ENCODE results near the gene SCN8A.

SCN8A gene

GRCh38 chr12:51773145-51773869, 182.3 kb downstream of the SCN8A start:
- no peak for TF ChIP-seq CTCF (IDR thresholded peaks at IDR 0.05; ENCODE audit: borderline replicate concordance, insufficient read depth, low read depth, low read length)
- no peak overlapping the region for H3K4me3 ChIP-seq (ENCODE audit: low read depth, low read length)

DNA sequence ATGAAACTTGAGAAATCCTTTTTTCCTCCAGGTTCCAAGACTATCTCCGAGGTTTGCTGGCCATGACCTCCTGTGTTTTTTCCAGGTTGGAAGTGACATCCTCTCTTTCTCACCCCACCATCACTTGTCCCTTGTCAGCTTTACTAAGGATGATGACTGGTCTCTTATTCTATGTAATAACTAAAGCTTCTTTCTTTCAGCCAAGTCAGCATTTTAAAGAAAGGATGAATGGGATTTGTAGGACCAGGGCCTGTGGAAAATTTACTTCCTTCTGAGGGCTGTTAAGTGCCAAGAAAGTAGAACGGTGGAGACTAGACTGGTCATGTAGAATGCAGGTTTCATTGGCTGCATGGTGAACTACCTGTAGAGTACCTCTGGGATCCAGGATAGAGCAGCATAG, 183.9 kb downstream of the SCN8A start:
- no peak for TF ChIP-seq CTCF (IDR thresholded peaks at IDR 0.05; ENCODE audit: borderline replicate concordance, insufficient read depth, low read depth, low read length)

GRCh38 chr12:51777457-51777856, 186.4 kb downstream of the SCN8A start:
- H3K4me3 ChIP-seq (ENCODE audit: low read depth, low read length): no peak overlapping the region
- TF ChIP-seq CTCF (IDR thresholded peaks at IDR 0.05; ENCODE audit: borderline replicate concordance, insufficient read depth, low read depth, low read length): no peak

More for the DNA sequence above, 183.9 kb downstream of the SCN8A start:
- no peak overlapping the region for H3K4me3 ChIP-seq (ENCODE audit: low read depth, low read length)

GRCh38 chr12:51777973-51778372, 186.9 kb downstream of the SCN8A start:
- TF ChIP-seq CTCF (IDR thresholded peaks at IDR 0.05; ENCODE audit: borderline replicate concordance, insufficient read depth, low read depth, low read length): no peak
- H3K4me3 ChIP-seq (ENCODE audit: low read depth, low read length): no peak overlapping the region

- no peak overlapping the region for H3K4me3 ChIP-seq (ENCODE audit: low read depth, low read length)
- TF ChIP-seq CTCF (IDR thresholded peaks at IDR 0.05; ENCODE audit: borderline replicate concordance, insufficient read depth, low read depth, low read length): no peak
These were observed 188.8 kb downstream of the SCN8A start for GRCh38 chr12:51779876-51780275.

GRCh38 chr12:51784688-51785087, 193.7 kb downstream of the SCN8A start:
- no peak for TF ChIP-seq CTCF (IDR thresholded peaks at IDR 0.05; ENCODE audit: borderline replicate concordance, insufficient read depth, low read depth, low read length)
- no peak overlapping the region for H3K4me3 ChIP-seq (ENCODE audit: low read depth, low read length)

DNA sequence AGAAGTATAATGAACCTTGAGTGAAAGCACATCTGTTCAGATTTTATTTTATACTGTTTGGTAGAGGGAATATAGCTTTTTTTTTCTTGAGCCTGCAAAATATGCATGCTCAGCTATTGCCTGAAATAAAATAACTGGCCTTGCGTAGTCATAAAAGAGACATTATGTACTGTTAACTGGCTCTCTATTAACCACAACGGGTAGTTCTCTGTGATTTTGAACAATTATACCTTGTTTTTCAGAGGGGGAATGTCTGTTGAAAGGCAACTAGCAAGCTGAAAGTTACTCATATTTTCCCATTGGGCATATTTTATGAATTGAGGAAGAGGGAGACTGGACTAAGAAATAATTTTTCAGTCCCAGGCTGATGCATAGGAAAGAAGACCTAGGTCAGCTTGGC, 194.9 kb downstream of the SCN8A start:
- TF ChIP-seq CTCF (IDR thresholded peaks at IDR 0.05; ENCODE audit: borderline replicate concordance, insufficient read depth, low read depth, low read length): no peak
- no peak overlapping the region for H3K4me3 ChIP-seq (ENCODE audit: low read depth, low read length)
